Measurements from ENCODE around the gene PEX14. TPM values are rescaled to one million over a fixed set of nuclear protein-coding genes. Genes with fewer than 3 reads are reported as not detected.

The PEX14 gene
- total RNA-seq, 1 donor from 2014 or later: 31.4 TPM

- Mint-ChIP-seq H3K36me3 (peaks cover 4% of the 10 kb centered on the region), H3K4me3 (no peak overlapping the region), H3K4me1 (peaks cover 47% of the 10 kb centered on the region), H3K27ac (peak overlapping the region; percentile 54), H3K9me3 (no peaks in the 10 kb centered on the region), H3K27me3 (ENCODE audit: low read depth) (no peaks in the 10 kb centered on the region)
- TF ChIP-seq CTCF (IDR thresholded peaks at IDR 0.05; ENCODE audit: unreplicated experiment): no peak
- no peak for DNase-seq (ENCODE audit: low spot score in 2 of 2, unreplicated experiment in 2 of 2)
Observed at GRCh38 chr1:10517677-10517982, 42.9 kb downstream of the PEX14 start.

GRCh38 chr1:10519016-10519417 lies 44.3 kb downstream of the PEX14 start:
- no peaks in the 10 kb centered on the region for H3K27me3 Mint-ChIP-seq (ENCODE audit: low read depth)
- no peak overlapping the region for H3K4me3 Mint-ChIP-seq
- no peak for DNase-seq (ENCODE audit: low spot score in 2 of 2, unreplicated experiment in 2 of 2)
- peaks cover 45% of the 10 kb centered on the region for H3K4me1 Mint-ChIP-seq
- H3K27ac Mint-ChIP-seq: no peak overlapping the region
- H3K36me3 Mint-ChIP-seq: peaks cover 4% of the 10 kb centered on the region
- TF ChIP-seq CTCF (IDR thresholded peaks at IDR 0.05; ENCODE audit: unreplicated experiment): peak; percentile 14
- H3K9me3 Mint-ChIP-seq: no peaks in the 10 kb centered on the region

GRCh38 chr1:10520497-10520896 lies 45.7 kb downstream of the PEX14 start:
- Mint-ChIP-seq H3K9me3 (no peaks in the 10 kb centered on the region), H3K27me3 (ENCODE audit: low read depth) (no peaks in the 10 kb centered on the region), H3K36me3 (peaks cover 4% of the 10 kb centered on the region), H3K4me3 (no peak overlapping the region), H3K27ac (no peak overlapping the region), H3K4me1 (peaks cover 34% of the 10 kb centered on the region)
- DNase-seq (ENCODE audit: low spot score in 2 of 2, unreplicated experiment in 2 of 2): no peak
- TF ChIP-seq CTCF (IDR thresholded peaks at IDR 0.05; ENCODE audit: unreplicated experiment): no peak

GRCh38 chr1:10520952-10521351 lies 46.2 kb downstream of the PEX14 start:
- Mint-ChIP-seq H3K27ac (no peak overlapping the region), H3K36me3 (peaks cover 4% of the 10 kb centered on the region), H3K27me3 (ENCODE audit: low read depth) (no peaks in the 10 kb centered on the region), H3K4me1 (peaks cover 31% of the 10 kb centered on the region), H3K4me3 (no peak overlapping the region), H3K9me3 (no peaks in the 10 kb centered on the region)
- DNase-seq (ENCODE audit: low spot score in 2 of 2, unreplicated experiment in 2 of 2): no peak
- no peak for TF ChIP-seq CTCF (IDR thresholded peaks at IDR 0.05; ENCODE audit: unreplicated experiment)

GRCh38 chr1:10521537-10522157 lies 46.9 kb downstream of the PEX14 start:
- DNase-seq (ENCODE audit: low spot score in 2 of 2, unreplicated experiment in 2 of 2): no peak
- Mint-ChIP-seq H3K36me3 (peaks cover 4% of the 10 kb centered on the region), H3K4me3 (no peak overlapping the region), H3K4me1 (peaks cover 24% of the 10 kb centered on the region), H3K27ac (no peak overlapping the region), H3K27me3 (ENCODE audit: low read depth) (no peaks in the 10 kb centered on the region), H3K9me3 (no peaks in the 10 kb centered on the region)
- no peak for TF ChIP-seq CTCF (IDR thresholded peaks at IDR 0.05; ENCODE audit: unreplicated experiment)

All from mesothelial cell of epicardium (in vitro differentiated cells).